ENCODE data around the gene C2CD3. TPM values are rescaled to one million over a fixed set of nuclear protein-coding genes. Genes with fewer than 3 reads are reported as not detected.

Gene C2CD3
- total and polyA plus RNA-seq, 2 experiments from 2014 or later = 7.3 to 9.2 TPM

- no peak overlapping the region for H3K4me3 ChIP-seq
- no peaks in the 10 kb centered on the region for H3K27me3 ChIP-seq (replicated peaks; ENCODE audit: insufficient read depth)
- H2AFZ ChIP-seq = no peak overlapping the region
- in situ Hi-C loops (cut with MboI) = no loop called here
- no peaks in the 10 kb centered on the region for H3K79me2 ChIP-seq (ENCODE audit: insufficient read depth)
- TF ChIP-seq EZH2 (IDR thresholded peaks at IDR 0.05; ENCODE audit: insufficient read depth, poor library complexity, severe bottlenecking) = no peak
- no peak for TF ChIP-seq EZH2phosphoT487 (IDR thresholded peaks at IDR 0.05; ENCODE audit: insufficient read depth, low read depth)
- H3K9me3 ChIP-seq (ENCODE audit: low read depth) = no peaks in the 10 kb centered on the region
- H3K36me3 ChIP-seq (ENCODE audit: low read depth) = no peaks in the 10 kb centered on the region
- no peak overlapping the region for H3K9ac ChIP-seq
- H3K27ac ChIP-seq = no peak overlapping the region
- peaks cover 10% of the 10 kb centered on the region; the same call in 1 of the 2 replicates for H3K4me1 ChIP-seq (ENCODE audit: insufficient read depth)
- no peak for DNase-seq
- no peak overlapping the region for H3K4me2 ChIP-seq (ENCODE audit: unreplicated experiment)
- peaks cover 9% of the 10 kb centered on the region; the same call in 1 of the 2 replicates for H3F3A ChIP-seq (ENCODE audit: insufficient read depth)
- 93 to 95% methylated on average over 6 of the region's 6 CpGs for WGBS, 2 experiments (ENCODE audit: low coverage in 1 of 2, low lambda C conversion rate in 2 of 2, missing lambda C conversion rate in 2 of 2)
- H4K20me1 ChIP-seq (ENCODE audit: insufficient read depth) = no peaks in the 10 kb centered on the region
- H3K9me2 ChIP-seq (ENCODE audit: insufficient read depth) = no peaks in the 10 kb centered on the region
Measured at GRCh38 chr11:73975479-73975757, 195.4 kb downstream of the C2CD3 start.

- no peak overlapping the region for H2AFZ ChIP-seq
- no peak for TF ChIP-seq EZH2 (IDR thresholded peaks at IDR 0.05; ENCODE audit: insufficient read depth, poor library complexity, severe bottlenecking)
- no peak for TF ChIP-seq EZH2phosphoT487 (IDR thresholded peaks at IDR 0.05; ENCODE audit: insufficient read depth, low read depth)
- 89 to 90% methylated on average over 12 to 13 of the region's 13 CpGs for WGBS, 2 experiments (ENCODE audit: low coverage in 1 of 2, low lambda C conversion rate in 2 of 2, missing lambda C conversion rate in 2 of 2)
- no peaks in the 10 kb centered on the region for H3K27me3 ChIP-seq (replicated peaks; ENCODE audit: insufficient read depth)
- H4K20me1 ChIP-seq (ENCODE audit: insufficient read depth) = no peaks in the 10 kb centered on the region
- no peak overlapping the region for H3K4me2 ChIP-seq (ENCODE audit: unreplicated experiment)
- H3K36me3 ChIP-seq (ENCODE audit: low read depth) = no peaks in the 10 kb centered on the region
- no peaks in the 10 kb centered on the region for H3K9me3 ChIP-seq (ENCODE audit: low read depth)
- no peak for DNase-seq
- H3K9me2 ChIP-seq (ENCODE audit: insufficient read depth) = no peaks in the 10 kb centered on the region
- no peaks in the 10 kb centered on the region for H3K79me2 ChIP-seq (ENCODE audit: insufficient read depth)
- H3K9ac ChIP-seq = no peak overlapping the region
- no peak overlapping the region for H3K27ac ChIP-seq
- in situ Hi-C loops (cut with MboI) = no loop called here
- peaks cover 10% of the 10 kb centered on the region; the same call in 1 of the 2 replicates for H3K4me1 ChIP-seq (ENCODE audit: insufficient read depth)
- H3F3A ChIP-seq (ENCODE audit: insufficient read depth) = peaks cover 9% of the 10 kb centered on the region; the same call in 1 of the 2 replicates
- H3K4me3 ChIP-seq = no peak overlapping the region
Measured at GRCh38 chr11:73974604-73975478, 196.0 kb downstream of the C2CD3 start.

- in situ Hi-C loops (cut with MboI) = no loop called here
- H3K79me2 ChIP-seq (ENCODE audit: insufficient read depth) = no peaks in the 10 kb centered on the region
- peaks cover 10% of the 10 kb centered on the region; the same call in 1 of the 2 replicates for H3K4me1 ChIP-seq (ENCODE audit: insufficient read depth)
- TF ChIP-seq EZH2phosphoT487 (IDR thresholded peaks at IDR 0.05; ENCODE audit: insufficient read depth, low read depth) = no peak
- TF ChIP-seq EZH2 (IDR thresholded peaks at IDR 0.05; ENCODE audit: insufficient read depth, poor library complexity, severe bottlenecking) = no peak
- H4K20me1 ChIP-seq (ENCODE audit: insufficient read depth) = no peaks in the 10 kb centered on the region
- H2AFZ ChIP-seq = no peak overlapping the region
- H3K27me3 ChIP-seq (replicated peaks; ENCODE audit: insufficient read depth) = no peaks in the 10 kb centered on the region
- no peak overlapping the region for H3K4me3 ChIP-seq
- no peak for DNase-seq
- H3K9me2 ChIP-seq (ENCODE audit: insufficient read depth) = no peaks in the 10 kb centered on the region
- no peaks in the 10 kb centered on the region for H3K36me3 ChIP-seq (ENCODE audit: low read depth)
- no peak overlapping the region for H3K9ac ChIP-seq
- WGBS, 2 experiments (ENCODE audit: low coverage in 1 of 2, low lambda C conversion rate in 2 of 2, missing lambda C conversion rate in 2 of 2) = 82 to 85% methylated on average over 10 to 11 of the region's 11 CpGs
- H3K9me3 ChIP-seq (ENCODE audit: low read depth) = no peaks in the 10 kb centered on the region
- no peaks in the 10 kb centered on the region for H3F3A ChIP-seq (ENCODE audit: insufficient read depth)
- no peak overlapping the region for H3K27ac ChIP-seq
- H3K4me2 ChIP-seq (ENCODE audit: unreplicated experiment) = no peak overlapping the region
Measured at GRCh38 chr11:73972620-73973449, 198.0 kb downstream of the C2CD3 start.

- Histone ChIP-seq H2AFZ (no peak overlapping the region), H3K36me3 (ENCODE audit: low read depth) (no peaks in the 10 kb centered on the region), H3K27me3 (replicated peaks; ENCODE audit: insufficient read depth) (no peaks in the 10 kb centered on the region), H3K9me3 (ENCODE audit: low read depth) (no peaks in the 10 kb centered on the region), H3K27ac (no peak overlapping the region), H3F3A (ENCODE audit: insufficient read depth) (no peaks in the 10 kb centered on the region), H3K4me3 (no peak overlapping the region), H3K9ac (no peak overlapping the region), H3K79me2 (ENCODE audit: insufficient read depth) (no peaks in the 10 kb centered on the region), H4K20me1 (ENCODE audit: insufficient read depth) (no peaks in the 10 kb centered on the region), H3K4me2 (ENCODE audit: unreplicated experiment) (no peak overlapping the region), H3K4me1 (ENCODE audit: insufficient read depth) (peaks cover 10% of the 10 kb centered on the region; the same call in 1 of the 2 replicates), H3K9me2 (ENCODE audit: insufficient read depth) (no peaks in the 10 kb centered on the region)
- no peak for DNase-seq
- in situ Hi-C loops (cut with MboI) = no loop called here
- WGBS, 2 experiments (ENCODE audit: low coverage in 1 of 2, low lambda C conversion rate in 2 of 2, missing lambda C conversion rate in 2 of 2) = 36 to 40% methylated on average over 1 of the region's 1 CpG
- TF ChIP-seq EZH2 (IDR thresholded peaks at IDR 0.05; ENCODE audit: insufficient read depth, poor library complexity, severe bottlenecking) (no peak), EZH2phosphoT487 (IDR thresholded peaks at IDR 0.05; ENCODE audit: insufficient read depth, low read depth) (no peak)
Measured at GRCh38 chr11:73972187-73972586, 198.6 kb downstream of the C2CD3 start.
